ENCODE results near the gene AKR1B1. TPM values are rescaled to one million over a fixed set of nuclear protein-coding genes. Genes with fewer than 3 reads are reported as not detected.

Gene AKR1B1
- total RNA-seq, 1 experiment from 2014 or later, result 135 TPM

DNA sequence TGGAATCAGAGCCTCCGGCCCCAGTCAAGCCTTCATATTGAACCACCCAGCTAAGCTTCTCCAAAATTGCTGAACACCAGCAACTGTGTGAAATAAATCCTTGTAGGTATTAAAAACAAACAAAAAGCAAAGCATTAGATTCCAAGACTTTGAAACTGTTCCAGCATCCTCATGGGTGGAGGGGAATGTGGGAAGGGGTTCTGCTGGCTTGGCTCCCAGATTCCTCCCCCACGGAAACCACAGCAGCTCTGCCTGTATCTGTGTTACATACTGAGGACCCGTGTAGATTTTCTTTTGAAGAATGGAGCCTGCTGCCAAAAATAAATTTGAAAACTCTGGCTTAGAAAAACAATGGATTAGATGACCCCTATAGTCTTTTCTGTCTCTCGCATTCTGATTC lies 20.0 kb downstream of the AKR1B1 start:
- TF ChIP-seq, protein P1, sequence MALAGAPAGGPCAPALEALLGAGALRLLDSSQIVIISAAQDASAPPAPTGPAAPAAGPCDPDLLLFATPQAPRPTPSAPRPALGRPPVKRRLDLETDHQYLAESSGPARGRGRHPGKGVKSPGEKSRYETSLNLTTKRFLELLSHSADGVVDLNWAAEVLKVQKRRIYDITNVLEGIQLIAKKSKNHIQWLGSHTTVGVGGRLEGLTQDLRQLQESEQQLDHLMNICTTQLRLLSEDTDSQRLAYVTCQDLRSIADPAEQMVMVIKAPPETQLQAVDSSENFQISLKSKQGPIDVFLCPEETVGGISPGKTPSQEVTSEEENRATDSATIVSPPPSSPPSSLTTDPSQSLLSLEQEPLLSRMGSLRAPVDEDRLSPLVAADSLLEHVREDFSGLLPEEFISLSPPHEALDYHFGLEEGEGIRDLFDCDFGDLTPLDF (CRISPR knock-in tag; IDR thresholded peaks at IDR 0.05), result no peak
- no peak for TF ChIP-seq FOXK1 (CRISPR knock-in tag; IDR thresholded peaks at IDR 0.05)
- TF ChIP-seq, protein P2, sequence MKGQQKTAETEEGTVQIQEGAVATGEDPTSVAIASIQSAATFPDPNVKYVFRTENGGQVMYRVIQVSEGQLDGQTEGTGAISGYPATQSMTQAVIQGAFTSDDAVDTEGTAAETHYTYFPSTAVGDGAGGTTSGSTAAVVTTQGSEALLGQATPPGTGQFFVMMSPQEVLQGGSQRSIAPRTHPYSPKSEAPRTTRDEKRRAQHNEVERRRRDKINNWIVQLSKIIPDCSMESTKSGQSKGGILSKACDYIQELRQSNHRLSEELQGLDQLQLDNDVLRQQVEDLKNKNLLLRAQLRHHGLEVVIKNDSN (CRISPR knock-in tag; IDR thresholded peaks at IDR 0.05), result no peak
- TF ChIP-seq, protein P3, sequence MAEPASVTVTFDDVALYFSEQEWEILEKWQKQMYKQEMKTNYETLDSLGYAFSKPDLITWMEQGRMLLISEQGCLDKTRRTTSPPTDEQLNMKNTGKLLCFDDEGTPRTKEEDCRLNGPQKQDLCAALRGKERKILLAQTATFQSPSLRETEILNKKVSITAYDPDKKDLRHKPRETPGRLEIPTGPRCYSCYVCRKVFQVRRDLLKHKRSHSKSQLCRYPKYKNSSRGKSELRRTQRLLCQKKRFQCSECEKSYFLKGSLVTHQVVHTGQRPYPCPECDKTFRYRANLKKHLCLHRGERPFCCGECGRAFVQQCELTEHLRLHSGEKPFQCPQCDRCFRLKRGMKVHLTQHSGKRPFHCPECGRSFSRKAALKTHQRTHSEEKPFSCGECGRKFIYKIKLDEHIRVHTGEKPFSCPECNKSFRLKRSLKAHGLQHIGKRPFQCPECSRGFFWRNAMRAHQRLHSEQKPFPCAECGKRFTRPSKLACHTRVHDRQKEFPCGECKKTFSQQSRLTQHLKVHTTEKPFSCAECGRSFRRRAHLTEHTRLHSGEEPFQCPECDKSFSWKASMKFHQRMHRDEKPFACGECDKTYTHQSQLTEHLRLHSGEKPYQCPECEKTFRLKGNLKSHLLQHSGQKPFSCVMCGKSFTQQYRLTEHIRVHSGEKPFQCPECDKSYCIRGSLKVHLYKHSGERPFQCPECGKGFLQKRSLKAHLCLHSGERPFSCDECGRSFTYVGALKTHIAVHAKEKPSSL (CRISPR knock-in tag; conservative IDR thresholded peaks at IDR 0.05), result no peak
- TF ChIP-seq, protein P4, sequence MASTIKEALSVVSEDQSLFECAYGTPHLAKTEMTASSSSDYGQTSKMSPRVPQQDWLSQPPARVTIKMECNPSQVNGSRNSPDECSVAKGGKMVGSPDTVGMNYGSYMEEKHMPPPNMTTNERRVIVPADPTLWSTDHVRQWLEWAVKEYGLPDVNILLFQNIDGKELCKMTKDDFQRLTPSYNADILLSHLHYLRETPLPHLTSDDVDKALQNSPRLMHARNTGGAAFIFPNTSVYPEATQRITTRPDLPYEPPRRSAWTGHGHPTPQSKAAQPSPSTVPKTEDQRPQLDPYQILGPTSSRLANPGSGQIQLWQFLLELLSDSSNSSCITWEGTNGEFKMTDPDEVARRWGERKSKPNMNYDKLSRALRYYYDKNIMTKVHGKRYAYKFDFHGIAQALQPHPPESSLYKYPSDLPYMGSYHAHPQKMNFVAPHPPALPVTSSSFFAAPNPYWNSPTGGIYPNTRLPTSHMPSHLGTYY (CRISPR knock-in tag; IDR thresholded peaks at IDR 0.05), result no peak
- TF ChIP-seq, protein P5, sequence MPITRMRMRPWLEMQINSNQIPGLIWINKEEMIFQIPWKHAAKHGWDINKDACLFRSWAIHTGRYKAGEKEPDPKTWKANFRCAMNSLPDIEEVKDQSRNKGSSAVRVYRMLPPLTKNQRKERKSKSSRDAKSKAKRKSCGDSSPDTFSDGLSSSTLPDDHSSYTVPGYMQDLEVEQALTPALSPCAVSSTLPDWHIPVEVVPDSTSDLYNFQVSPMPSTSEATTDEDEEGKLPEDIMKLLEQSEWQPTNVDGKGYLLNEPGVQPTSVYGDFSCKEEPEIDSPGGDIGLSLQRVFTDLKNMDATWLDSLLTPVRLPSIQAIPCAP (CRISPR knock-in tag; IDR thresholded peaks at IDR 0.05), result no peak
- Mint-ChIP-seq H3K27ac (no peak overlapping the region), H3K36me3 (peaks cover 48% of the 10 kb centered on the region), H3K4me3 (no peak overlapping the region), H3K4me1 (no peaks in the 10 kb centered on the region), H3K9me3 (peaks cover 17% of the 10 kb centered on the region), H3K27me3 (ENCODE audit: low read depth) (no peaks in the 10 kb centered on the region)
- DNase-seq (ENCODE audit: low spot score) (no peak), ATAC-seq (no peak)
- POLR2A ChIA-PET, result no interaction called here
- CTCF ChIA-PET, result no interaction called here

DNA sequence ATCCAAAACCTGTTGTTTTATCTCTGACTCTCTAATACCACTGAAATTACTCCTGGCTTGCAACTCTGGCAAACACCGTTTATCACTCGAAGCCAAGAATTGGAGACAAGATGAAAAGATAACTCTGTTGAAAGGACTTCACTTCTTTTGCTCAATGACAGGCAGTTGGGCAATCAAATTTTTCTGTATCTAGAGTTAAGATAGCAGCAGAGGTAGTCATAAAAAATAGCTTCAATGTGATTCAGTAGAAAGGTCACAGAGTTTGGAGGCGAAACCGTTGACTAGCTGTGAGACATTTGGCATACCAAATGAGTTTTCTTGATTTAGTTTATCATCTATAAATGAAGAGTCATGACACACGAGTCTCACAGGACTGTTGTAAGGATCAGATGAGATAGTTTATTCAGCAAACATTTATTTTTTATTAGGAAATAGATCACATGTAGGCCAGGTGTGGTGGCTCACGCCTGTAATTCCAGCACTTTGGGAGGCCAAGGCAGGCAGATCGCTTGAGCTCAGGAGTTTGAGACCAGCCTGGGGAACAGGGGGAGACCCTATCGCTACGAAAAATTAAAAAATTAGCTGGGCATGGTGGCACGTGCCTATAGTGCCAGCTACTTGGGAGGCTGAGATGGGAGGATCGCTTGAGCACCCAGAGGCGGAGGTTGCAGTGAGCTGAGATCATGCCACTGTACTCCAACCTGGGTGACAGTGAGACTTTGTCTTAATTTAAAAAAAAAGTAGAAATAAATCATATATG lies 23.6 kb downstream of the AKR1B1 start:
- Mint-ChIP-seq H3K9me3 (peaks cover 17% of the 10 kb centered on the region), H3K4me3 (no peak overlapping the region), H3K27ac (no peak overlapping the region), H3K4me1 (no peaks in the 10 kb centered on the region), H3K27me3 (ENCODE audit: low read depth) (peaks cover 6% of the 10 kb centered on the region; the same call in 1 of the 2 replicates), H3K36me3 (peaks cover 21% of the 10 kb centered on the region)
- DNase-seq (ENCODE audit: low spot score), result no peak
- POLR2A ChIA-PET, result no interaction called here
- CTCF ChIA-PET, result no interaction called here
- ATAC-seq, result no peak
- no peak for TF ChIP-seq NR2C2 (CRISPR knock-in tag; IDR thresholded peaks at IDR 0.05)
- TF ChIP-seq, protein P6, sequence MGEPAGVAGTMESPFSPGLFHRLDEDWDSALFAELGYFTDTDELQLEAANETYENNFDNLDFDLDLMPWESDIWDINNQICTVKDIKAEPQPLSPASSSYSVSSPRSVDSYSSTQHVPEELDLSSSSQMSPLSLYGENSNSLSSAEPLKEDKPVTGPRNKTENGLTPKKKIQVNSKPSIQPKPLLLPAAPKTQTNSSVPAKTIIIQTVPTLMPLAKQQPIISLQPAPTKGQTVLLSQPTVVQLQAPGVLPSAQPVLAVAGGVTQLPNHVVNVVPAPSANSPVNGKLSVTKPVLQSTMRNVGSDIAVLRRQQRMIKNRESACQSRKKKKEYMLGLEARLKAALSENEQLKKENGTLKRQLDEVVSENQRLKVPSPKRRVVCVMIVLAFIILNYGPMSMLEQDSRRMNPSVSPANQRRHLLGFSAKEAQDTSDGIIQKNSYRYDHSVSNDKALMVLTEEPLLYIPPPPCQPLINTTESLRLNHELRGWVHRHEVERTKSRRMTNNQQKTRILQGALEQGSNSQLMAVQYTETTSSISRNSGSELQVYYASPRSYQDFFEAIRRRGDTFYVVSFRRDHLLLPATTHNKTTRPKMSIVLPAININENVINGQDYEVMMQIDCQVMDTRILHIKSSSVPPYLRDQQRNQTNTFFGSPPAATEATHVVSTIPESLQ (CRISPR knock-in tag; IDR thresholded peaks at IDR 0.05), result no peak
- no peak for TF ChIP-seq FOXJ3 (CRISPR knock-in tag; IDR thresholded peaks at IDR 0.05; ENCODE audit: borderline replicate concordance)
- TF ChIP-seq ATF1 (CRISPR knock-in tag; IDR thresholded peaks at IDR 0.05), result no peak
- TF ChIP-seq SOX15 (CRISPR knock-in tag; IDR thresholded peaks at IDR 0.05), result no peak
- TF ChIP-seq, protein P5 (CRISPR knock-in tag; IDR thresholded peaks at IDR 0.05), result no peak
- no peak for TF ChIP-seq IRF2 (CRISPR knock-in tag; IDR thresholded peaks at IDR 0.05; ENCODE audit: borderline replicate concordance, low read depth)
- TF ChIP-seq, protein P7, sequence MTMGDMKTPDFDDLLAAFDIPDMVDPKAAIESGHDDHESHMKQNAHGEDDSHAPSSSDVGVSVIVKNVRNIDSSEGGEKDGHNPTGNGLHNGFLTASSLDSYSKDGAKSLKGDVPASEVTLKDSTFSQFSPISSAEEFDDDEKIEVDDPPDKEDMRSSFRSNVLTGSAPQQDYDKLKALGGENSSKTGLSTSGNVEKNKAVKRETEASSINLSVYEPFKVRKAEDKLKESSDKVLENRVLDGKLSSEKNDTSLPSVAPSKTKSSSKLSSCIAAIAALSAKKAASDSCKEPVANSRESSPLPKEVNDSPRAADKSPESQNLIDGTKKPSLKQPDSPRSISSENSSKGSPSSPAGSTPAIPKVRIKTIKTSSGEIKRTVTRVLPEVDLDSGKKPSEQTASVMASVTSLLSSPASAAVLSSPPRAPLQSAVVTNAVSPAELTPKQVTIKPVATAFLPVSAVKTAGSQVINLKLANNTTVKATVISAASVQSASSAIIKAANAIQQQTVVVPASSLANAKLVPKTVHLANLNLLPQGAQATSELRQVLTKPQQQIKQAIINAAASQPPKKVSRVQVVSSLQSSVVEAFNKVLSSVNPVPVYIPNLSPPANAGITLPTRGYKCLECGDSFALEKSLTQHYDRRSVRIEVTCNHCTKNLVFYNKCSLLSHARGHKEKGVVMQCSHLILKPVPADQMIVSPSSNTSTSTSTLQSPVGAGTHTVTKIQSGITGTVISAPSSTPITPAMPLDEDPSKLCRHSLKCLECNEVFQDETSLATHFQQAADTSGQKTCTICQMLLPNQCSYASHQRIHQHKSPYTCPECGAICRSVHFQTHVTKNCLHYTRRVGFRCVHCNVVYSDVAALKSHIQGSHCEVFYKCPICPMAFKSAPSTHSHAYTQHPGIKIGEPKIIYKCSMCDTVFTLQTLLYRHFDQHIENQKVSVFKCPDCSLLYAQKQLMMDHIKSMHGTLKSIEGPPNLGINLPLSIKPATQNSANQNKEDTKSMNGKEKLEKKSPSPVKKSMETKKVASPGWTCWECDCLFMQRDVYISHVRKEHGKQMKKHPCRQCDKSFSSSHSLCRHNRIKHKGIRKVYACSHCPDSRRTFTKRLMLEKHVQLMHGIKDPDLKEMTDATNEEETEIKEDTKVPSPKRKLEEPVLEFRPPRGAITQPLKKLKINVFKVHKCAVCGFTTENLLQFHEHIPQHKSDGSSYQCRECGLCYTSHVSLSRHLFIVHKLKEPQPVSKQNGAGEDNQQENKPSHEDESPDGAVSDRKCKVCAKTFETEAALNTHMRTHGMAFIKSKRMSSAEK (CRISPR knock-in tag; IDR thresholded peaks at IDR 0.05; ENCODE audit: borderline replicate concordance), result no peak
- TF ChIP-seq OVOL2 (CRISPR knock-in tag; IDR thresholded peaks at IDR 0.05; ENCODE audit: borderline replicate concordance), result no peak
- TF ChIP-seq PRRX2 (CRISPR knock-in tag; IDR thresholded peaks at IDR 0.05), result no peak
- TF ChIP-seq MXD4 (CRISPR knock-in tag; IDR thresholded peaks at IDR 0.05; ENCODE audit: borderline replicate concordance), result no peak
- TF ChIP-seq NFYB (CRISPR knock-in tag; conservative IDR thresholded peaks at IDR 0.05; ENCODE audit: low read depth), result no peak
- TF ChIP-seq, protein P3 (CRISPR knock-in tag; conservative IDR thresholded peaks at IDR 0.05), result no peak
